Caco-2 (cell line): ENCODE results near the gene ELOVL3. TPM values are rescaled to one million over a fixed set of nuclear protein-coding genes. Genes with fewer than 3 reads are reported as not detected.
A peak's percentile ranks its signal among the peaks of the same experiment; 100 is the strongest.

Experiments
- BruUV-seq: library from RNA; stranded (reverse); fragments of 400-500 nt; replicated peaks from 2 replicates; lab custom pipeline; 2021; lab: Mats Ljungman, UMichigan
- CTCF ChIA-PET: fragments of 300-600 bp; sonication (Branson Sonifier 250); formaldehyde crosslinking; loops from one replicate; lab custom pipeline; 2022; ENCODE audit warnings: antibody characterized with exemption; lab: Charles Lee
- POLR2A ChIA-PET: fragments of 300-600 bp; sonication (Branson Sonifier 250); formaldehyde crosslinking; loops from one replicate; lab custom pipeline; 2022; ENCODE audit warnings: antibody characterized with exemption; lab: Charles Lee
- DNase-seq, 2 experiments: peaks; one replicate each; pipeline versions ENCODE4 v3.0.0 to v3.0.0-alpha.2; 2020 to 2022
- H3K27me3 ChIP-seq: replicated peaks from 2 replicates; pipeline ENCODE4 v1.6.0; 2011; ENCODE audit warnings: low read length; ENCODE audit not compliant: control insufficient read depth, insufficient read depth
- H3K36me3 ChIP-seq: 2 replicates; pipeline ENCODE4 v1.5.1; 2011; ENCODE audit warnings: low read length; ENCODE audit not compliant: control insufficient read depth, insufficient read depth
- H3K4me1 ChIP-seq: fragments of 250-450 bp; sonication (Bioruptor Pico); 2 replicates; pipeline ENCODE4 v1.5.1; 2020; ENCODE audit warnings: mild to moderate bottlenecking
- H3K4me3 ChIP-seq: 2 replicates; pipeline ENCODE4 v1.5.1; 2011; ENCODE audit warnings: low read depth, mild to moderate bottlenecking, control low read depth, low read length
- H3K9me3 ChIP-seq: fragments of 250-450 bp; sonication (Bioruptor Pico); 2 replicates; pipeline ENCODE4 v1.5.1; 2020; ENCODE audit warnings: mild to moderate bottlenecking, moderate library complexity
- H3K27ac Mint-ChIP-seq: one replicate; pipeline ENCODE4 v1.8.0; 2022; ENCODE audit warnings: mixed read lengths; ENCODE audit not compliant: unreplicated experiment
- H3K27me3 Mint-ChIP-seq: one replicate; pipeline ENCODE4 v1.8.0; 2022; ENCODE audit warnings: mixed read lengths; ENCODE audit not compliant: insufficient read depth, unreplicated experiment
- H3K36me3 Mint-ChIP-seq: one replicate; pipeline ENCODE4 v1.8.0; 2022; ENCODE audit warnings: mild to moderate bottlenecking, mixed read lengths; ENCODE audit not compliant: insufficient read depth, unreplicated experiment
- H3K4me1 Mint-ChIP-seq: one replicate; pipeline ENCODE4 v1.8.0; 2022; ENCODE audit warnings: low read depth, mixed read lengths; ENCODE audit not compliant: unreplicated experiment
- H3K4me3 Mint-ChIP-seq: one replicate; pipeline ENCODE4 v1.8.0; 2022; ENCODE audit warnings: mild to moderate bottlenecking, moderate library complexity, mixed read lengths; ENCODE audit not compliant: unreplicated experiment
- H3K9me3 Mint-ChIP-seq: one replicate; pipeline ENCODE4 v1.8.0; 2022; ENCODE audit warnings: mixed read lengths; ENCODE audit not compliant: unreplicated experiment
- intact Hi-C: fragments of 100-400 bp; cut with micrococcal nuclease; formaldehyde crosslinking; loops from one replicate; pipeline ENCODE4 v1.10.0; 2022; ENCODE audit not compliant: unreplicated experiment
- total RNA-seq: library from RNA; stranded (reverse); gene quantifications from 2 replicates; pipeline ENCODE4 v1.2.3, GENCODE V29; 2022
- TF ChIP-seq, protein P1 (sequence below), 2 experiments: fragments of 200-600 bp in 1 of 2; IDR thresholded peaks; 1 replicate in 1 of 2; 2 replicates in 1 of 2; pipeline versions ENCODE4 v1.5.1 to v1.8.0; 2011 to 2022; ENCODE audit warnings: antibody characterized with exemption in 1 of 2, control low read depth in 1 of 2, inconsistent platforms in 1 of 2, low read depth in 1 of 2, low read length in 1 of 2, mild to moderate bottlenecking in 1 of 2, moderate library complexity in 1 of 2; ENCODE audit not compliant: insufficient read depth in 1 of 2, severe bottlenecking in 1 of 2, unreplicated experiment in 1 of 2

Gene ELOVL3
- total RNA-seq, 1 experiment from 2014 or later: 2.2 TPM

GRCh38 chr10:102241444-102242117 lies 15.5 kb downstream of the ELOVL3 start, which contains the start of gene PITX3:
TSS of gene PITX3 (minus strand) at chr10:102241512. CDS start at chr10:102232080, 9,432 bp downstream.
- Mint-ChIP-seq H3K9me3 (no peaks in the 10 kb centered on the region), H3K4me3 (peak within 1 kb of the TSS; percentile 90), H3K4me1 (peaks cover 29% of the 10 kb centered on the region), H3K36me3 (peaks cover 15% of the 10 kb centered on the region), H3K27ac (peak within 1 kb of the TSS; percentile 43), H3K27me3 (peaks cover 6% of the 10 kb centered on the region)
- intact Hi-C loops: no loop called here
- ChIA-PET POLR2A (interaction anchor here (0.6 kb wide), 1 partner anchor 50 kb away, joined by 5 read pairs; no protein-coding TSS in a partner anchor), CTCF (interaction anchor here (0.6 to 2.4 kb wide), 8 partner anchors 10 to 261 kb away, joined by 3 to 17 read pairs (median 4); partner anchors contain the start of genes ACTR1A, ELOVL3 and NFKB2)
- H3K4me1 ChIP-seq: peaks cover 10% of the 10 kb centered on the region
- no peaks in the 10 kb centered on the region for H3K9me3 ChIP-seq
- H3K27me3 ChIP-seq: no peaks in the 10 kb centered on the region
- DNase-seq: peak; percentile 94 to 96
- peak within 1 kb of the TSS; percentile 66 for H3K4me3 ChIP-seq
- TF ChIP-seq, protein P1, sequence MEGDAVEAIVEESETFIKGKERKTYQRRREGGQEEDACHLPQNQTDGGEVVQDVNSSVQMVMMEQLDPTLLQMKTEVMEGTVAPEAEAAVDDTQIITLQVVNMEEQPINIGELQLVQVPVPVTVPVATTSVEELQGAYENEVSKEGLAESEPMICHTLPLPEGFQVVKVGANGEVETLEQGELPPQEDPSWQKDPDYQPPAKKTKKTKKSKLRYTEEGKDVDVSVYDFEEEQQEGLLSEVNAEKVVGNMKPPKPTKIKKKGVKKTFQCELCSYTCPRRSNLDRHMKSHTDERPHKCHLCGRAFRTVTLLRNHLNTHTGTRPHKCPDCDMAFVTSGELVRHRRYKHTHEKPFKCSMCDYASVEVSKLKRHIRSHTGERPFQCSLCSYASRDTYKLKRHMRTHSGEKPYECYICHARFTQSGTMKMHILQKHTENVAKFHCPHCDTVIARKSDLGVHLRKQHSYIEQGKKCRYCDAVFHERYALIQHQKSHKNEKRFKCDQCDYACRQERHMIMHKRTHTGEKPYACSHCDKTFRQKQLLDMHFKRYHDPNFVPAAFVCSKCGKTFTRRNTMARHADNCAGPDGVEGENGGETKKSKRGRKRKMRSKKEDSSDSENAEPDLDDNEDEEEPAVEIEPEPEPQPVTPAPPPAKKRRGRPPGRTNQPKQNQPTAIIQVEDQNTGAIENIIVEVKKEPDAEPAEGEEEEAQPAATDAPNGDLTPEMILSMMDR (IDR thresholded peaks at IDR 0.05; ENCODE audit: insufficient read depth in 1 of 2, low read depth in 1 of 2, low read length in 1 of 2, severe bottlenecking in 1 of 2, unreplicated experiment in 1 of 2): peak in 1 of 2 experiments; percentile 19
- no peaks in the 10 kb centered on the region for H3K36me3 ChIP-seq
- BruUV-seq: no TSS peak

- POLR2A ChIA-PET: no interaction called here
- BruUV-seq: no TSS peak
- Mint-ChIP-seq H3K4me3 (peak overlapping the region; percentile 90), H3K27me3 (peaks cover 4% of the 10 kb centered on the region), H3K4me1 (peaks cover 34% of the 10 kb centered on the region), H3K27ac (peak overlapping the region; percentile 43), H3K36me3 (peaks cover 15% of the 10 kb centered on the region), H3K9me3 (no peaks in the 10 kb centered on the region)
- CTCF ChIA-PET: interaction anchor here (0.6 to 2.4 kb wide), 4 partner anchors 11 to 260 kb away, joined by 3 to 17 read pairs (median 3); partner anchors contain the start of genes ACTR1A and ELOVL3
- H3K4me1 ChIP-seq: peaks cover 15% of the 10 kb centered on the region
- H3K4me3 ChIP-seq: peak overlapping the region; percentile 66
- no peaks in the 10 kb centered on the region for H3K27me3 ChIP-seq
- no peaks in the 10 kb centered on the region for H3K36me3 ChIP-seq
- no peaks in the 10 kb centered on the region for H3K9me3 ChIP-seq
- TF ChIP-seq, protein P1 (IDR thresholded peaks at IDR 0.05; ENCODE audit: insufficient read depth in 1 of 2, low read depth in 1 of 2, low read length in 1 of 2, severe bottlenecking in 1 of 2, unreplicated experiment in 1 of 2): no peak
- intact Hi-C loops: no loop called here
- no peak for DNase-seq
Measured at GRCh38 chr10:102242118-102242485, 16.0 kb downstream of the ELOVL3 start.

GRCh38 chr10:102243309-102243708 lies 17.2 kb downstream of the ELOVL3 start:
- Mint-ChIP-seq H3K9me3 (no peaks in the 10 kb centered on the region), H3K36me3 (peaks cover 15% of the 10 kb centered on the region), H3K27ac (no peak overlapping the region), H3K4me3 (peak overlapping the region; percentile 90), H3K27me3 (peaks cover 3% of the 10 kb centered on the region), H3K4me1 (peaks cover 46% of the 10 kb centered on the region)
- intact Hi-C loops: no loop called here
- BruUV-seq: no TSS peak
- Histone ChIP-seq H3K4me1 (peaks cover 19% of the 10 kb centered on the region), H3K4me3 (no peak overlapping the region), H3K36me3 (no peaks in the 10 kb centered on the region), H3K27me3 (no peaks in the 10 kb centered on the region), H3K9me3 (no peaks in the 10 kb centered on the region)
- CTCF ChIA-PET: no interaction called here
- no peak for DNase-seq
- TF ChIP-seq, protein P1 (IDR thresholded peaks at IDR 0.05; ENCODE audit: insufficient read depth in 1 of 2, low read depth in 1 of 2, low read length in 1 of 2, severe bottlenecking in 1 of 2, unreplicated experiment in 1 of 2): no peak
- POLR2A ChIA-PET: no interaction called here
